Ectodermal cell (in vitro differentiated cells): Measurements from ENCODE around the gene FADS2.

Experiments used
- H3K27ac ChIP-seq: 2 replicates; pipeline ENCODE4 v1.7.0; 2013; ENCODE audit warnings: mild to moderate bottlenecking, low read depth, low read length; ENCODE audit not compliant: insufficient read depth, poor library complexity, severe bottlenecking
- H3K27me3 ChIP-seq: 2 replicates; pipeline ENCODE4 v1.7.0; 2013; ENCODE audit warnings: mild to moderate bottlenecking, low read length; ENCODE audit not compliant: insufficient read depth, control insufficient read depth, poor library complexity, severe bottlenecking
- H3K36me3 ChIP-seq: one replicate; pipeline ENCODE4 v1.7.0; 2013; ENCODE audit warnings: low read length; ENCODE audit not compliant: control insufficient read depth, insufficient read depth
- H3K4me1 ChIP-seq: one replicate; pipeline ENCODE4 v1.7.0; 2013; ENCODE audit warnings: low read length; ENCODE audit not compliant: control insufficient read depth, insufficient read depth
- H3K4me3 ChIP-seq: 2 replicates; pipeline ENCODE4 v1.7.0; 2013; ENCODE audit warnings: low read depth, low read length, control low read depth; ENCODE audit not compliant: insufficient read depth
- H3K9me3 ChIP-seq: 2 replicates; pipeline ENCODE4 v1.7.0; 2013; ENCODE audit warnings: mild to moderate bottlenecking, low read length, moderate library complexity; ENCODE audit not compliant: control insufficient read depth
- WGBS, 2 experiments: methylation state at CpG; one replicate each; pipeline ENCODE4 v1.1.7; 2013; ENCODE audit warnings: missing lambda C conversion rate in 2 of 2; 5-methylcytosine and 5-hydroxymethylcytosine counted together

Gene FADS2

DNA sequence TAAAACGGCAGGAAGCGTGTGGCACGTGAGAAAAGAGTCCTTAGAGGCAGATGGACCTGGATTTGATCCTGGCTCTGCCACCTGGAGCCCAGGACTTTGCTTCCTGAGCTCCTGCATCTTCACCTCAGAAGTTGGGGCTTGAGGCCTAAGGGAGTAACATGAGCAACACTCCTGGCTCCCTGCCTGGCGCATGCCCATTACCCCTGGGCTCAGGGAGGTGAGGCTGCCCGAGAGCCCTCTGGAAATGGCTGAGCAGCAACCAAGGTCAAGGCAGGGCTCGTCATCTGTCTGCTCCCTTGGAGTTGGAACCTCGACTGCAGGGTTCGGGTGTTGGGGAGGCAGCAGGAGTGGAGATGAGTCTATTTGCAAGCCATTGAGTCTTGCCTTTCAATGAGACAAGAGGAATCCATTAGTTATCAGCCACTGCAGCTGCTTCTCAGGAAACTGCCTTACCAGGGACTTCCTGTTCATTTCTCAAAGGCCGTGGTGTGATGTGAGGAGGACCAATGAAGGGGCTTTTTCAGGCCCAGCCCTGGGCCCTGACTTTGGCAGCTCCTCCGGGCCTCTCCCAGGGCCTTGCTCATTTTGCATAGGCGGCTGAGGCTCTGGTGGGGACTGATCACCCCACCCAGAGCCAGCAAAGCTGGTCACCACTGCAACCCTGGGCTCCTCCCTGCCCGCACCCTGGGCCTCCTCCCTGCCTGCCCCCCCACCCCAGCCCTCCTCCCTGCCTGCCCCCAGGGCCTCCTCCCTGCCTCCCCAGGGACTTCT is 6.4 kb downstream of the FADS2 start:
- Histone ChIP-seq H3K36me3 (peaks cover 24% of the 10 kb centered on the region), H3K4me3 (no peak overlapping the region), H3K4me1 (peaks cover 33% of the 10 kb centered on the region)

DNA sequence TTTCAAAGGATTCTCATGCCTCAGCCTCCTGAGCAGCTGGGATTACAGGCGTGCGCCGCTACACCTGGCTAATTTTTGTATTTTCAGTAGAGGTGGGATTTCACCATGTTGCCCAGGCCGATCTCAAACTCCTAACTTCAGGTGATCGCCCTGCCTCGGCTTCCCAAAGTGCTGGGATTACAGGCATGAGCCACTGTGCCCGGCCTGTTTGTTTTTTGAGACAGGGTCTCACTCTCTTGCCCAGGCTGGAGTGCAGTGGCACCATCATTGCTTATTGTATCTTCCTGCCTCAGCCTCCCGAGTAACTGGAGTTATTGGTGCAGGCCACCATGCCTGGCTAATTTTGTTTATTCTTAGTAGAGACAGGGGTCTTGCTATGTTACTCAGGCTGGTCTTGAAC is 8.1 kb downstream of the FADS2 start:
- WGBS, 2 experiments: 92 to 93% methylated on average over 8 of the region's 8 CpGs
- H3K4me1 ChIP-seq: peaks cover 25% of the 10 kb centered on the region
- H3K9me3 ChIP-seq: no peaks in the 10 kb centered on the region
- H3K27ac ChIP-seq: no peak overlapping the region
- H3K36me3 ChIP-seq: peaks cover 41% of the 10 kb centered on the region
- no peak overlapping the region for H3K4me3 ChIP-seq
- H3K27me3 ChIP-seq: no peaks in the 10 kb centered on the region

More for the DNA sequence above, 6.4 kb downstream of the FADS2 start:
- H3K9me3 ChIP-seq: no peaks in the 10 kb centered on the region
- no peaks in the 10 kb centered on the region for H3K27me3 ChIP-seq
- WGBS, 2 experiments: 80 to 82% methylated on average over 12 of the region's 12 CpGs
- no peak overlapping the region for H3K27ac ChIP-seq

DNA sequence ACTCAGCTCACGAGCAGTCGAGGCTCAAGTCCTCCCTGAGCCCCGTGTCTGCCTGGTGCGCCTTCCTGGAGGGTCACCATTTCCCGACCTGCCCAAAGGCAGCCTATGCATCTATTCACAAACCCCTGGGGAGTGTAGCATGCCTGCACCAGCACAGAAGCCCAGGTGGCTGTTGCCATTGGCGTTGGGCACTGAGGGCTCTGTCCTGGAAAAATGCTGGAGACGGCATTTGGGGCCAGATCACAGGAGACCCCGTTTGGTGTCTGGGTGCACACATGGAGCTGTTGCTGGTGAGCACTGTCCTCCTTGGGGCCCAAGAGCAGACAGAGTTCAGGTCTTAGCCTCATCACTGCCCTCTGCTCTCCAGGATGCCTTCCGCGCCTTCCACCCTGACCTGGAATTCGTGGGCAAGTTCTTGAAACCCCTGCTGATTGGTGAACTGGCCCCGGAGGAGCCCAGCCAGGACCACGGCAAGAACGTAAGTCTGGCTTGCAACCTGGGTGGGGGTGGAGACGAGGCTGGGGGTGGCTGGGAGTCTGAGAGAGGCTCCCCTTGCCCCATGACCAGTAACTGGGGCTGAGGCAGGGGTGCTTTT is 9.4 kb downstream of the FADS2 start:
- 94 to 96% methylated on average over 15 of the region's 15 CpGs for WGBS, 2 experiments

DNA sequence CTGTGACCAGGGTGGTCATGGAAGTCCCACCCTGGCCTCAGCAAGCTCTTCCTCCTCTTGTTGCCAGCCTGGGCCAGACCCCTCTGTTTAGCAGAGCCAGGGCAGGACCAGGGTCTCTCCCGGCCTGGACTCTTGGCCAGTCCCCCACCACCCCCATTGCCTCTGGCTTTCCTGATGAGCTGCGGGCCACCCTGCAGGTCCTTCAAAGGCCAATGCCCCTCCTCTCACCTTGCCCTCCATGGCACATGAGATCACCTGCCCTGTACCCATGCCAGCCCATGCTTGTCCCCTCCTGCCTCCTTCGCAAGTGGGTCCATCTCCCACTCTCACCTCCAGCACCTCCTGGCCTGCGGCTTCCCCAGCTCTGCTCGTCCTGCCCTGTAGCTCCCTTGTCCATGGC is 10.4 kb downstream of the FADS2 start:
- peaks cover 59% of the 10 kb centered on the region for H3K36me3 ChIP-seq

More for the DNA sequence above, 9.4 kb downstream of the FADS2 start:
- H3K36me3 ChIP-seq: peaks cover 54% of the 10 kb centered on the region
- H3K4me3 ChIP-seq: no peak overlapping the region
- H3K27me3 ChIP-seq: no peaks in the 10 kb centered on the region
- no peak overlapping the region for H3K27ac ChIP-seq
- H3K4me1 ChIP-seq: peaks cover 20% of the 10 kb centered on the region
- no peaks in the 10 kb centered on the region for H3K9me3 ChIP-seq

DNA sequence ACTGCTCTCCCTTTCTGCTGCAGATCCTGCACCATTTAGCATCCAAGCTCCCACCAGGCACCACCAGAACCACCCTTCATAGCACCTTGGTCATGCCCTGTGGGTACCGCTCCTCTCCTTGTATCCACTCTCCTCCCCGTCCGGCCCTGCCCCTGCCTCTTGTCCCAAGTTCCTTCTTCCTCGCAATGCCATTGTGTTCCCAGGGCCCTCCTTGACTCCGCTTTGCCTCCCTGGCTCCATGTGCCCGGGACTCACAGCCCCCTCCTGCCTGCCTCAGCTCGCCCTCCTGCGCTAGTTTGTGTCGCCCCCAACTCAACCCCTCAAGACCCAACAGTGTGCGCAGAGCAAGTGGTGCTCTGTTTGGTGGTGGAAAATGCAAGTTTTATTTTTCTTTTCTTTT is 10.8 kb downstream of the FADS2 start:
- Histone ChIP-seq H3K27ac (no peak overlapping the region), H3K9me3 (no peaks in the 10 kb centered on the region), H3K4me1 (peaks cover 12% of the 10 kb centered on the region), H3K36me3 (peaks cover 57% of the 10 kb centered on the region), H3K27me3 (no peaks in the 10 kb centered on the region), H3K4me3 (no peak overlapping the region)
- 87 to 88% methylated on average over 10 of the region's 10 CpGs for WGBS, 2 experiments

More for the DNA sequence above, 10.4 kb downstream of the FADS2 start:
- H3K27me3 ChIP-seq: no peaks in the 10 kb centered on the region
- no peak overlapping the region for H3K27ac ChIP-seq
- H3K4me1 ChIP-seq: peaks cover 16% of the 10 kb centered on the region
- no peaks in the 10 kb centered on the region for H3K9me3 ChIP-seq
- WGBS, 2 experiments: 95 to 96% methylated on average over 5 of the region's 5 CpGs
- no peak overlapping the region for H3K4me3 ChIP-seq

DNA sequence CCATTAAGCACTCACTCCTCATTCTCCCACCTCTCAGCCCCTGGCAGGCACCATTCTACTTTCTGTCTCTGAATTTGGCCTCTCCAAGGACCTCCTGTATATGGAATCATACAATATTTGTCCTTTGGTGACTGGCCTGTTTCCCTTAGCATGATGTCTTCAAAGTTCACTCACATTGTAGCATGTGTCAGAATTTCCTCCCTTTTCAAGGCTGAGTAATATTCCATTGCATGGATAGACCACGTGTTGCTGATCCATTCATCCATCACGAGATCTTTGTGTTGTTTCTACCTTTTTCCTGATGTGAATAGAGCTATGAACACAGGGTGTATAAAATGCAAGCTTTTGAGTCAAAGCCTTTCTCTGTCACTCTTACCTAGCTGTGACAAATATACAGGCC is 11.6 kb downstream of the FADS2 start:
- Histone ChIP-seq H3K36me3 (peaks cover 55% of the 10 kb centered on the region), H3K4me1 (peaks cover 4% of the 10 kb centered on the region), H3K9me3 (no peaks in the 10 kb centered on the region), H3K27me3 (no peaks in the 10 kb centered on the region), H3K4me3 (no peak overlapping the region), H3K27ac (no peak overlapping the region)
- 85 to 88% methylated on average over 2 of the region's 2 CpGs for WGBS, 2 experiments

DNA sequence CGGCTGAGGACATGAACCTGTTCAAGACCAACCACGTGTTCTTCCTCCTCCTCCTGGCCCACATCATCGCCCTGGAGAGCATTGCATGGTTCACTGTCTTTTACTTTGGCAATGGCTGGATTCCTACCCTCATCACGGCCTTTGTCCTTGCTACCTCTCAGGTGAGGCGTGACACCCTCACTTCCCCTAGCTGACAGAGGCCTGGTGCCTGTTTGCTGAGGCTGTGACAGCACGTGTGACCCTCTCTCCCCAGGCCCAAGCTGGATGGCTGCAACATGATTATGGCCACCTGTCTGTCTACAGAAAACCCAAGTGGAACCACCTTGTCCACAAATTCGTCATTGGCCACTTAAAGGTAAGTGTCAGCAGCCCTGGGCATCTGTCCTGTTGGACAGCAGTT is 12.3 kb downstream of the FADS2 start:
- no peak overlapping the region for H3K4me3 ChIP-seq
- WGBS, 2 experiments: 95% methylated on average over 7 of the region's 7 CpGs
- H3K36me3 ChIP-seq: peaks cover 60% of the 10 kb centered on the region
- no peaks in the 10 kb centered on the region for H3K4me1 ChIP-seq
- H3K27ac ChIP-seq: no peak overlapping the region
- H3K9me3 ChIP-seq: no peaks in the 10 kb centered on the region
- no peaks in the 10 kb centered on the region for H3K27me3 ChIP-seq

DNA sequence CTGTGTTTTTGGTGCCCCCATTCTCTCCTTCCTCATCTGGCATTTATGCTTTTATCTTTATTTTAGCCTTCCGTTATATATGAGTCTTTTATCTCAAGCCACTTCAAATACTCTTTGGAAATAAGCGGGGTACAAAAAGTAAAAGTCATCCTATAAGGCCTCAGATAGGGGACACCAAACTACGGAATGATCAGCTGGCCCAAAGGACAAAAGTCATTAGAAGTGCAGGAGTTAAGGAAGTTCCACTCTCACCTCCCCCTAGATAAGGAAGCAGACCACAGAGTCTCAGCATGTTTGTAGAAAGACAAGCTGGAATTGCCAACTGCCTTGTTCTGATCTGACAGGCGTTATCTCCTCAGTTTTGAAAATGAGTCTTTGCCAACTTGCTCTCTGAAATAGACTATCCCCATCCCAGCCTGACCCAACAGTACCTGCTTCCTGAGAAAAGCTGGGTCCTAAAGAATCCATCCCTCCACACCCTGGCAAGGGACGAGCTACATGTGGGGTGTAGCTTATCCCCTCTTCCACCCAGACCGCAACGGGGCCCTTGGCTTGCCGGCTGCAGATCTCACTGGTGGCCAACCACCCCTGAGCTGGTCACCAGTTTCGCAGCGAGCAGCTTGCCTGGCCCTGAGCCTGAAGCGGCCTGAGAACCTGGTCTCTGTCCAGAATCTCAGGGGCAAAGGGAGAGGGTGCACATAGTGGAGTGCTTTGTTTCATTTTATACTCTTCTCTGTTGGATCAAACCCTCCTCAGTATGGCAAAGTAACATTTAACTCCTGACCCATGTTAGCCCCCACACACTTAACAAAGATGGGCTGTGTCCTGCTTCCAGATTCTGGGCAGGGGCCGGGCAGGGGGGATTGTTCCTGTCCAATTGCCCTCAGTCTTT is 13.8 kb downstream of the FADS2 start:
- no peak overlapping the region for H3K4me3 ChIP-seq
- no peak overlapping the region for H3K27ac ChIP-seq
- no peaks in the 10 kb centered on the region for H3K27me3 ChIP-seq
- H3K36me3 ChIP-seq: peaks cover 60% of the 10 kb centered on the region
- no peaks in the 10 kb centered on the region for H3K4me1 ChIP-seq
- 92 to 94% methylated on average over 12 of the region's 12 CpGs for WGBS, 2 experiments
- H3K9me3 ChIP-seq: no peaks in the 10 kb centered on the region

DNA sequence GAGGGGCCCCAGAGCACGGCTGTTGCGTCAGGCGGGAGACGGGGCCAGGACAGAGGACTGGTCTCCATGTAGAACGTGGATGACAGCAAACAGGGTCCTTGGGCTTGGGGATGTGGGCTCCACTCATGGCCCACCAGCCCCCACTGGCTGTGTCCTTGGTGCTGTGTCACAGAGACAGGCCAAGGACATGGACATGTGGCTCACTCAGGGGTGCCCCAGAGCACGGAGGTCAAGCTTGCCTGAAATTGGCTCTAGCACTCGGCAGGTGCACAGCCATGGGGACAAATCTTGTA is 14.4 kb downstream of the FADS2 start:
- peaks cover 62% of the 10 kb centered on the region for H3K36me3 ChIP-seq

DNA sequence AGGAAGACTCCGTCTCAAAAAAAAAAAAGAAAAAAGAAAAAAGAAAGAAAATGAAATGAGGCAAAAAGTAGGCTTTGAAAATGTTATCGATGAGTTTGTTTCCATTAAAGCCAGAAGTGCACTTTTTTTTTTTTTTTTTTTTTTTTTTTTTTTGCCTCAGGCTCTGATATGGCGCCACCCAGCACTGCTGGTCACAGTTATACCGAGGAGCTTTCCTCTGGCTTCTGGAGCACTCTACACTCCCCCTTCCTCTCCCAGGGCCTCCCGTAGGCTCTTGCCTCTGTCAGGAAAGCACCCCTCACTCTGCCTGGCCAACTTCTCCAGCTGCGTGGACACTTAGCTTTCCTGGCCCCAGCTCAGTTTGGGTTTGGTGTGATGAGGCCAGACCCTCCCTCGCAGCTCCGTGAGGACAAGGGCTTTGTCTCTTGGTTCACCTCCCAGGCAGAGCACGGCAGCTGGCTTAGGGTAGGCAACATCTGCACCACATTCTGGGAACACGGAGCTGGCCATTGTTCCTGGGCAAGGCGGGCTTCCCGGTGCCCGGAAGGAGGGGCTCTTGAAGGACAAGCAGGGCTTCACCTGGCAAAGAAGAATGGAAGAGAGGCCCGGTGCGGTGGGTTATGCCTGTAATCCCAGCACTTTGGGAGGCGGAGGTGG is 16.9 kb downstream of the FADS2 start:
- no peak overlapping the region for H3K27ac ChIP-seq
- no peak overlapping the region for H3K4me3 ChIP-seq
- no peaks in the 10 kb centered on the region for H3K9me3 ChIP-seq
- 90 to 91% methylated on average over 16 of the region's 16 CpGs for WGBS, 2 experiments
- H3K27me3 ChIP-seq: no peaks in the 10 kb centered on the region
- peaks cover 64% of the 10 kb centered on the region for H3K36me3 ChIP-seq
- no peaks in the 10 kb centered on the region for H3K4me1 ChIP-seq

More for the DNA sequence above, 14.4 kb downstream of the FADS2 start:
- WGBS, 2 experiments: 96 to 98% methylated on average over 7 of the region's 7 CpGs
- Histone ChIP-seq H3K27me3 (no peaks in the 10 kb centered on the region), H3K9me3 (no peaks in the 10 kb centered on the region), H3K27ac (no peak overlapping the region), H3K4me3 (no peak overlapping the region), H3K4me1 (no peaks in the 10 kb centered on the region)
